Adipocyte (in vitro differentiated cells): ENCODE results near the gene MAK.
"Not testable (repeated sequence)": the region's sequence is repeated elsewhere in the genome, so short reads cannot be mapped to it uniquely, and the experiment has no call there.

Experiments
- DNase-seq: peaks from one replicate; pipeline ENCODE4 v3.0.0-alpha.2; 2015; ENCODE audit warnings: low read depth
- H3K27me3 ChIP-seq: replicated peaks from 2 replicates; pipeline ENCODE4 v1.7.0; 2013; ENCODE audit warnings: mild to moderate bottlenecking, low read length, moderate library complexity; ENCODE audit not compliant: control insufficient read depth, insufficient read depth
- H3K36me3 ChIP-seq: 2 replicates; pipeline ENCODE4 v1.7.0; 2013; ENCODE audit warnings: low read length, mild to moderate bottlenecking, moderate library complexity; ENCODE audit not compliant: control insufficient read depth, insufficient read depth, severe bottlenecking
- H3K4me1 ChIP-seq: 2 replicates; pipeline ENCODE4 v1.7.0; 2013; ENCODE audit warnings: mild to moderate bottlenecking, low read length, moderate library complexity; ENCODE audit not compliant: control insufficient read depth, insufficient read depth
- H3K4me3 ChIP-seq: 2 replicates; pipeline ENCODE4 v1.7.0; 2013; ENCODE audit warnings: mild to moderate bottlenecking, low read length, moderate library complexity
- H3K9ac ChIP-seq: 2 replicates; pipeline ENCODE4 v1.7.0; 2013; ENCODE audit warnings: mild to moderate bottlenecking, low read length, moderate library complexity
- H3K9me3 ChIP-seq: 2 replicates; pipeline ENCODE4 v1.7.0; 2013; ENCODE audit warnings: mild to moderate bottlenecking, low read length, moderate library complexity; ENCODE audit not compliant: control insufficient read depth

Gene MAK

GRCh38 chr6:10722570-10722819, 115.8 kb downstream of the MAK start:
- no peak for DNase-seq
- peak overlapping the region; percentile 99 for H3K9ac ChIP-seq
- H3K4me3 ChIP-seq: peak overlapping the region; percentile 98
- H3K9me3 ChIP-seq: peaks cover 11% of the 10 kb centered on the region
- H3K27me3 ChIP-seq: no peaks in the 10 kb centered on the region
- peaks cover 16% of the 10 kb centered on the region for H3K4me1 ChIP-seq
- H3K36me3 ChIP-seq: peaks cover 21% of the 10 kb centered on the region

GRCh38 chr6:10721850-10722569, 116.3 kb downstream of the MAK start:
- Histone ChIP-seq H3K36me3 (peaks cover 18% of the 10 kb centered on the region), H3K9ac (peak overlapping the region; percentile 99), H3K4me1 (peaks cover 16% of the 10 kb centered on the region), H3K4me3 (peak overlapping the region; percentile 98), H3K27me3 (no peaks in the 10 kb centered on the region), H3K9me3 (peaks cover 11% of the 10 kb centered on the region)
- no peak for DNase-seq

- H3K27me3 ChIP-seq, DNase-seq: not testable (repeated sequence)
- Histone ChIP-seq H3K36me3 (peaks cover 12% of the 10 kb centered on the region), H3K9me3 (peaks cover 11% of the 10 kb centered on the region), H3K9ac (peak overlapping the region; percentile 90), H3K4me1 (peaks cover 16% of the 10 kb centered on the region), H3K4me3 (peak overlapping the region; percentile 86)
Measured at GRCh38 chr6:10720960-10721849, 117.1 kb downstream of the MAK start.

GRCh38 chr6:10720265-10720959, 117.9 kb downstream of the MAK start:
- peak overlapping the region; percentile 90 for H3K9ac ChIP-seq
- peaks cover 11% of the 10 kb centered on the region for H3K9me3 ChIP-seq
- H3K4me3 ChIP-seq: peak overlapping the region; percentile 86
- H3K36me3 ChIP-seq: peaks cover 4% of the 10 kb centered on the region
- no peak for DNase-seq
- peaks cover 16% of the 10 kb centered on the region for H3K4me1 ChIP-seq
- no peaks in the 10 kb centered on the region for H3K27me3 ChIP-seq

- H3K9ac ChIP-seq: peak overlapping the region; percentile 90
- H3K9me3 ChIP-seq: peaks cover 11% of the 10 kb centered on the region
- peak overlapping the region; percentile 86 for H3K4me3 ChIP-seq
- peaks cover 16% of the 10 kb centered on the region for H3K4me1 ChIP-seq
- no peaks in the 10 kb centered on the region for H3K27me3 ChIP-seq
- DNase-seq: no peak
- no peaks in the 10 kb centered on the region for H3K36me3 ChIP-seq
Measured at GRCh38 chr6:10719964-10720264, 118.4 kb downstream of the MAK start.

- H3K4me1 ChIP-seq: peaks cover 15% of the 10 kb centered on the region
Measured at GRCh38 chr6:10719296-10719963, 118.9 kb downstream of the MAK start.

GRCh38 chr6:10713962-10714361, 124.4 kb downstream of the MAK start:
- H3K9me3 ChIP-seq: peaks cover 9% of the 10 kb centered on the region
- no peaks in the 10 kb centered on the region for H3K4me1 ChIP-seq
- H3K36me3 ChIP-seq: peaks cover 15% of the 10 kb centered on the region
- H3K27me3 ChIP-seq: no peaks in the 10 kb centered on the region
- no peak overlapping the region for H3K9ac ChIP-seq
- H3K4me3 ChIP-seq: no peak overlapping the region
- DNase-seq: no peak

More at GRCh38 chr6:10719296-10719963, 118.9 kb downstream of the MAK start:
- DNase-seq: no peak
- Histone ChIP-seq H3K36me3 (no peaks in the 10 kb centered on the region), H3K9me3 (peaks cover 11% of the 10 kb centered on the region), H3K4me3 (peak overlapping the region; percentile 86), H3K27me3 (no peaks in the 10 kb centered on the region), H3K9ac (peak overlapping the region; percentile 90)
